GM21360 (cell line): ENCODE data around the gene LYPD8.
"Not testable (repeated sequence)": the region's sequence is repeated elsewhere in the genome, so short reads cannot be mapped to it uniquely, and the experiment has no call there.

ENCODE experiments used
- ATAC-seq: cut with Tn5 transposase; IDR thresholded peaks from one replicate; pipeline ENCODE4 v1.9.1; 2021; ENCODE audit warnings: mild to moderate bottlenecking, moderate library complexity; ENCODE audit not compliant: unreplicated experiment

The LYPD8 gene, protein sequence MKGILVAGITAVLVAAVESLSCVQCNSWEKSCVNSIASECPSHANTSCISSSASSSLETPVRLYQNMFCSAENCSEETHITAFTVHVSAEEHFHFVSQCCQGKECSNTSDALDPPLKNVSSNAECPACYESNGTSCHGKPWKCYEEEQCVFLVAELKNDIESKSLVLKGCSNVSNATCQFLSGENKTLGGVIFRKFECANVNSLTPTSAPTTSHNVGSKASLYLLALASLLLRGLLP

DNA sequence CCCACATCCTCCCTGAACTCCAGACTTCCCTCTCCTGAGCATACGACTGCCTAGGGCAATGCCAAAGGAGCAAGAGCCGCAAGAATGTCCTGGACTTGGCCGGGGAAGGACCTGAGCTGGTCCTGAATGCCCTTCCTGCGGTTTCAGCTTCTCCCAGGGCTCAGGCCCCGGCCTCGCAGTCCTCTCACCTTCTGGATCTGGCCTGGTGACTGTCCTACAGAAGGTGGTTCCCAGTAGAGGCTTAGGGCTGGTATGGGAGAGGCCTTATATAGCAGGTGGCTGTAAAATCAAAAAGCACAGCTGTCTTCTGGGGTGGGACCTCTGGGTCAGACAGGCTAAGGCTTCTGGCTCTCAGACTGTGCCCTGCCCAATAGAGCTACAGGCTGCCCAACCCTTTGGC lies at the start of gene LYPD8:
LYPD8 (minus strand) TSS at position 243 of the 400 bp plus-strand sequence. CDS start 4,678 bp downstream, outside the sequence.
- ATAC-seq, result no peak

DNA sequence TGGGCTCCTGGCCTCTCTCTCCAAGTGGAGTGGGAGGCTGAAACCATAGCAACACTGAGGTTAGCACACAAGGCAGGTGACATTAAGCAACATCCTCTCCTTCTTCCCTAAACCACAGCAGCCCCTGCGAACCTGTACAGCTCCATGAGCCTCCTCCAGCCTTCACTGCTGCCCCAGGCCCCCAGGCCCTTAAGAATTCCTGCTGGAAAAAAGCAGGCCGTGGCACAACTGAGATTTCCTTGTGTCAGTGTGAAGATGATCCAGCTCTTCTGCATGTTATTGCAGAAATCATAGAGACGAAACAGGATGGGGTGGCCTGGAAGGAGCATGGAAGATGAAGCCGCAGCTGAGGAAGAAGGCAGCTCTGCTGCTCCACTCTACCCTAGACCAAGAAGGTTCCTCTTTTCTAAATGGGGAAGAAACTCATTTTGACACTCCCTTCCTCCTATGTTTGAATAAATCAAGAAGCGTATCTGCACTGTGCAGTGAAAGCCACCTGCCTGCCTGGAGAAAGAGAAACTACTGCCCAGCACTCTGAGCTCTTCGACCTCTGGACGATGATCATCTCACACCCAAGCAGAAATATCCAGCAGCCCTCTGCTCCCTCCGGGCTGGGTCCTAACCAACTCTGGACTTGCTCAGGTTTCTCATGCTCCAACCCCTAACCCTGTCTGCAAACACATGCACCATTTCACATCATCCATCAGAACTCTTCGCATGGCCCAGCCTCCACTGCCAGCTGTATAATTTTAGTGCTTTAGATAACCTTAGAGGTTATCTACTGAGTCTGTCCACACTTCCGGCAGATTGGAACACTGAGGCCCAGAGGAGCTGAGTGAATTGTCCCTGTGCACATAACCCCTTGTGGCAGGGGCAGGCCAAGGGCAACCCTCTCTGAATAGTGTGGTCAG lies 49.5 kb upstream of the LYPD8 start:
- ATAC-seq, result peak; percentile 90

DNA sequence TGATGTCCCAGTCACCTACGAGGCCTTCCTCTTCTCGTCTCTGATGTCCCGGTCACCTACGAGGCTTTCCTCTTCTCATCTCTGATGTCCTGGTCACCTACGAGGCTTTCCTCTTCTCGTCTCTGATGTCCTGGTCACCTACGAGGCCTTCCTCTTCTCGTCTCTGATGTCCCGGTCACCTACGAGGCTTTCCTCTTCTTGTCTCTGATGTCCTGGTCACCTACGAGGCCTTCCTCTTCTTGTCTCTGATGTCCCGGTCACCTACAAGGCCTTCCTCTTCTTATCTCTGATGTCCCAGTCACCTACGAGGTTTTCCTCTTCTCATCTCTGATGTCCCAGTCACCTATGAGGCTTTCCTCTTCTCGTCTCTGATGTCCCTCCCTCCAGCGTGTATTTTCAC lies 47.9 kb upstream of the LYPD8 start:
- ATAC-seq, result not testable (repeated sequence)

DNA sequence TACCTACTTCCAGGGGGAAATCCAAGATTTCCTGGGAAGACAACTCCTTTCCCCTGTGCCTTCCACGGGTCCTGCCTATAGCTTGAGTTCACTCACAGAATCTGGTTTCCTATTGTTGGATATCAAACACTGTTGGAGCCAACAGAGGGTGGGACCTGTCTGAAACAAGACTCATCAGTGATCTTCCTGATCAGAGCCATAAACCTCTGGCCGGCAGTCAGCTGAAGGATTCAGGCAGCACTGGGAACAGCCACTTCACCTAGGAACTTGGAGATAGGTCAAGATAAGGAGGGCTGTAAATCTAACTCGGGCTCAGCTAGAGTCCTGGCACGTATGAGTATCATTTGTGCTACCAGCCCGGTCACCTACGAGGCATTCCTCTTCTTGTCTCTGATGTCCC lies 46.9 kb upstream of the LYPD8 start:
- no peak for ATAC-seq

DNA sequence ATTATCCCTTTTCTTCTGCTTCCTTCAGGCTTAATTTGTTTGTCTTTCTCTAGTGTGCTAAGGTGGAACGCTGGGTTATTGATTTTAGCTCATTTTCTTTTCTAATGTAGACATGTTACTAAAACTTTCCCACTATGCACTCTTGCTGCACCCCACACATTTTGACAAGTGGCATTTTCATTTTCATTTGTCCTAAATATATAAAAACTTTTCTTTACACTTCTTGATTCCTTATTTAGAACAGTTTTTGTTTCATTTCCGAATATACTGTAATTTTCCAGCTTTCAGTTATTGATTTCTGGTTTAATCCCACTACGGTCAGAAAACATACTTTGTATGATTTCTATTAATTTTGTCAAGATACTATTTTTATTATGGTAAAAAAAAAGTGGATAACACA lies 44.9 kb upstream of the LYPD8 start:
- no peak for ATAC-seq

DNA sequence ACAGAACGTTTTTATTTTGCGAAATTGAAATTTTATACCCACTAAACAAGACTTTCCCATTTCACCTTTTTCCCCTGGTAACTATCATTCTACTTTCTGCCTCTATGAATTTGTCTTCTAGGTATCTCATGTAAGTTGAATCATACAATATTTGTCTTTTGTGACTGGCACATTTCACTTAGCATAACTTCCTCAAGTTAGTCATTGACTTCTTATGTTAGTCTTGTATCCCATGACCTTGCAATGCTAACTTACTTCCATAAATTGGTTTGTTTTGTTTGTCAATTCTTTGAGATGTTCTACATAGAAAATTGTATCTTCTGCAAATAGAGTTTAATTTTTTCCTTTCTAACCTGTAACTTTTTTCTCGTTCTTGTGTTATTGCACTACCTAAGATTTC lies 43.2 kb upstream of the LYPD8 start:
- ATAC-seq, result no peak

DNA sequence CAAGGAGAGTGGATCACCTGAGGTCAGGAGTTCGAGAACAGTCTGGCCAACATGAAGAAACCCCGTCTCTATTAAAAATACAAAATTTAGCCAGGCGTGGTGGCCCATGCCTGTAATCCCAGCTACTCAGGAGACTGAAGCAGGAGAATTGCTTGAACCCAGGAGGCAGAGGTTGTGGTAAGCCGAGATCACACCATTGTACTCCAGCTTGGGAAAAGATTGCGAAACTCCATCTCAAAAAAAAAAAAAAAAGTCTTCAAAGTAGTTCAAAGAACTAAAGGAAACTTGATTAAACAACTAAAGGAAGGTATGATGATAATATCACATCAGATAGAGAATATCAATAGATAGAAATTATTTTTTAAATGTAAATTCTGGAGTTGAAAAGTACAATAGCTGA lies 39.1 kb upstream of the LYPD8 start:
- not testable (repeated sequence) for ATAC-seq

DNA sequence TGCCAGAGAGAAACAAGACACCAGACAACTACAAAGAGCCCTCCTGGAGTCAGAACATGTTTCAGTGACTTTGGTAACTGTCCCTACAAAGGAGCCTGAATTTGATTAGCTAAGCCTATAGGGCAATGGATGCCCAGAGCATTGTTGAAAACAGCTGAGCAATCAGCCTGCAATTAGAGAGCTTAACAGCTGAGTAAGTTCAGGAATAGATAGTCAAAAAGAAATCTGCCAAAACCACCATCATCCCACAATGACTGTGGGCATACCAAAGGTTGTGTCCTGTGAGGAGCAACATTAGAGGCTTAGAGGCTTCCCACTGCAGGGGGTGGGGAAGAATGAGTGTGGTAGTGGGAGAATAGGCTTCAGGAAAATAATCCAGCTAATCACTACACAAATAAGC lies 38.0 kb upstream of the LYPD8 start:
- peak; percentile 94 for ATAC-seq

DNA sequence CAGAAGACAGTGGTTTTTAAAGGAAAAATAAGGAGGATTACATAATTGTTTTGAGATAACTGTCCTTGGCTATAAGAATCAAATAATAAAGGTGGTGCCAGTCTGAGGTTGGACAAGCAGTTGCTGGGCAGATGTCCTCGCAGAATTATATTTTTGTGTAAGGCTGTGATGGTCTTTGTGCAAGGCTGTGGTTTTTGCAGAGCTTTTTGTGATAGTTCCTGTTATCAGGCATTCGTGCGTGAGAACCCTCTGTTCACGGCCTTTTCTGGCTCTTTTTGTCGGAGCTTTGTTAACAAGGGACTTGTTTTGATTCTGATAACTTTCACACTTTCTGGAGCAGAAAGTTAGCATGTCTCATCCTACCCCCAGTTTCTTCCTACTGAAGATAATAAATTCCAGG lies 36.8 kb upstream of the LYPD8 start:
- peak; percentile 31 for ATAC-seq

DNA sequence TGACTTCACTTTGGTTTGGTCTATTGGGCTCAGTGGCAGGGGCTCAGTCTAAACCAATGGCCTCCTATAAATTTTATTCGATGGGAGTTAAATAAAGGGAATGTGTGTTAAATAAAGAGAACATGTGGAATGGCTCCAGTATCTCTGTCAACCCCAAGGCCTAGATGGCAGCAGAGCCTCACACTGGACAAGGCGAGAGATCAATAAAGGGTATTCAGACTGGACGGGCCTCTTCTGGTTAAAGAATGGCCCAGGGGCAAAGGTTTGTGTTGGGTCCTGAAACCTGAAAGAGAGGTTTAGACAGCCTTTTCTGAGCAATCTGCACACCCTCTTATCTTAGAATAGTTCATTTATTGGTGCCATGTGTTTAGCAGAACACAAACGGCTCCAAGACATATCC lies 35.5 kb upstream of the LYPD8 start:
- ATAC-seq, result no peak

DNA sequence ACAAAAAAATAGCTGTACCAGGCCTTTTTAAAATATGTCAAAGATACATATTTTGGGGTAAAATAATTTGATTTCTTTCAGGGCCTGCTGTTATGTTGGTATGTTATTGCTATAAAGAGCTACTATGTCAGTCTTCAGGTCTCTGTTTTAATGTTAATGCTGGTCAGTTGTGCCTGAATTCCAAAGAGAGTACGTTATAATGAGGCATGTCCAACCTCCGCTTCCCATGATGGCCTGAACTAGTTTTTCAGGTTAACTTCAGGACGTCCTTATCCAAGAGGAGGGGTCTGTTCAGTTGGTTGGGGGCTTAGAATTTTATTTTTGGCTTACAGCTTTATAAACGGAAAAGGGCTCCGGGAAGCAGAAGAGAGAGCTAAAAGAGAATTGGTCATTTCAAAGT lies 34.9 kb upstream of the LYPD8 start:
- no peak for ATAC-seq

DNA sequence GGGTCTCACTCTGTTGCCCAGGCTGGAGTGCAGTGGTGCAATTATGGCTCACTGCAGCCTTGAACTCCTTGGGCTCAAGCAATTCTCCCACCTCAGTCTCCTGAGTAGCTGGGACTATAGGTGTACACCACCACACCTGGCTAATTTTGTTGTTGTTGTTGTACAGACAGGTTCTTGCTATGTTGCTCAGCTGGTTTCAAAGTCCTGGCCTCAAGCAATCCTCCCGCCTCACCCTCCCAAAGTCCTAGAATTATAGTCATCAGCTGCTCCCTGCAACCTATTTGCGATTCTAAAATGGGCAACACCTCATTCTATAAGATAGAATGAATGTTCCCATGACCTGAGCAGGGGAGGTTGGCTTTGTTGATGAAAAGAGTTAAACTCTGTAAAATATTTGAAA lies 33.8 kb upstream of the LYPD8 start:
- ATAC-seq, result not testable (repeated sequence)

DNA sequence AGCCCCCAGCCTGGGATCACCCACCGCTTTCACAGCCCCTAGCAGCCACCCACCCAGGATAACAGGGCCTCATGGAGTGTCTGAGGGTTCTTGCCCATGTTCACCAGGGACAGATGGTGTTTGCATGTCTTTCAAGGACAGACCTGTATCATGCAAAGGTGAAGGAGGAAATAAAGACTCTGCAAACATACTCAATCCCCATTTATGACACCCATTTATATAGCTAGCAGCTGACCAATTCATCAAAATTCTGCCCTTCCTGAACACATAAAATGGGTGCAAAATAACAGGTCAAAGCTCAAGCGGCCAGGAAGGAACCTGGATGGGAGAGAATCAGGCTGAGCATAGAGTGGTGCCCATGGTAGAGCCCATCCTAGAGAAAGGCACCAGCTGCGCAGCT lies 32.8 kb upstream of the LYPD8 start:
- ATAC-seq, result no peak

DNA sequence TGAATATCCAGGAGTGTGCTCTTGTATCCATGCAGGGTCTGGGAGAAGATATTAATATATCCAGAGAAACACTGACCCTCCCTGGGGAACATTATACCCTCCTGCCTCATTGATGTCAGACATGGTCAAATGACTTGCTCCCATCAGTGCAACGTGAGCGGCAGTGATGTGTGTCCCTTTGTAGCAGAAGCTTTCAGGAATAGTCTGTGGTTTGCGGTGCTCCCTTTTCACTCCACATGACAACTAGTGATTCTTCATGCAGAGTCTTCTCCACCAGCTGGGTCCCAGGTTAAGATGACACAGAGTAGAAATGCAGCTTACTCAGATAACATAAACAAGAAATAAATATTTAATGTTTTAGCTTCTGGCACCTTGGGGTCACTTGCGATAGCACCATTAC lies 31.9 kb upstream of the LYPD8 start:
- no peak for ATAC-seq

DNA sequence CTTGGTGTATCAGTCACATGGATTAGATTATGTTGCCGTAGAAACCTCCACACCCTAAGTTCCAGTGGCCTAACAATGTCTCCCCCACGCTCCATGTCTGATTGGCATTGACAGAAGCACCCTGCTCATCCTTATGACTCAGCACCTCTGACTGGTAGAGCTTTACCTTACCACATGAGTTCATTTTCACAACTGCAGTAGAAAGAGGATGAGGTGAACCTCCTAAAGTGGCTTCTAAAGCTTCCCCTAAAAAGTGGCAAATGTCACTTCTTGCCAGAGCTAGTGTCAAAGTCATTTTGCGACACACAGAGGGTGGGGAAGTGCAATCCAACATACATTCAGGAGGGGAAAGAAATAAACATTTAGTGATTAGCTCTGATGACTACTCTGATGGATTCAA lies 30.6 kb upstream of the LYPD8 start:
- ATAC-seq, result peak; percentile 56

DNA sequence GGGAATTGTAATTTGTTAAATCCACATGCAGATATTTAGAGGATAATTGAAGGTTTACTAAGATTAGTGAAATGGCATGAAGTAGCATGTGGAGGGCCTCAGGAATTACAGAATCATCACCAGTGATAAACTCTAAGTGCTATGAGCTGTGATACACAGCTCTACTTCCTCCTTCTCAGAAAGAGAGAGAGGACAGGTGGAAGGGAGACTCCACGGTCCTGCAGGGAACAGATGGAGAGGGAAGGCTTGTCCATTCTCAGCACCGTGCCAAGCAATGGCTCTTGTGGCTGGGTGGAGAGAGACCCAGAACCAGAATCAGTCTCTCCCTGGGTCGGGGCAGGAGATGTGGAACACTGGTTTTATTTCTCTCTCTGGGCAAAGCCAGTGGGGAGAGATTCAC lies 27.8 kb upstream of the LYPD8 start:
- no peak for ATAC-seq

DNA sequence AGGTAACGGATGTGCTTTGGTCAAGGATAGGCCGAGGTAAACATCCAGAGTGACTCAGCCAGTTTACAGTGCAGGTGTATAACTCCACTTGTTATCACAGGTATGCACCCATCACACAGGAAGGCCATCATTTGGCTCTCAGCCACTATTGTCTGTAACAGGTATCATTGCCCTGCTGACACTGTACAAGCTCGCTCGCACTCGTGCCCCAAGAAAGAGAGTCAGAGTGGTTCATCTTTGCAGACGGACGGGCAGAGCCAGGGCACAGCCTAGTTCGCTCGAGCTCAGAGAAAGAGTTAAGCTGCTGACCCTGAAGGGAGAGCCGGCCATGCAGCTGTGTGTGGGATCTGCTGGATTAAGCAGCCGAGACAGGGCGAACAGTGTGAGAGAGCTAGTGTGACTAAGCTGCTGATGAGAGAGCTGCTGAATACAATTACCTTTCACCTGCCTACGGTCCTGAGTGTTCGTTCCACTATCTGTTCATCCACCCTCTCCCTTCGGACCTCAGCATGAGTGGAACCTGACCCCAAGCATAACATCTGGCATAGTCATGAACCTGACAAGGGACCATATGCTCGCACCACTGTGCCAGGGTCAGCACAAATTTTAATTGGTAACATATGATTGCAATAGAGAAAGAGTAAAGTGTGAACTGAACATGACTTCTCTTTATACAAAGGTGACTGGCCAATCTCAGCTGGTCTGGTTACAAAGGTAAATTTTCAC lies 27.0 kb upstream of the LYPD8 start:
- ATAC-seq, result no peak

DNA sequence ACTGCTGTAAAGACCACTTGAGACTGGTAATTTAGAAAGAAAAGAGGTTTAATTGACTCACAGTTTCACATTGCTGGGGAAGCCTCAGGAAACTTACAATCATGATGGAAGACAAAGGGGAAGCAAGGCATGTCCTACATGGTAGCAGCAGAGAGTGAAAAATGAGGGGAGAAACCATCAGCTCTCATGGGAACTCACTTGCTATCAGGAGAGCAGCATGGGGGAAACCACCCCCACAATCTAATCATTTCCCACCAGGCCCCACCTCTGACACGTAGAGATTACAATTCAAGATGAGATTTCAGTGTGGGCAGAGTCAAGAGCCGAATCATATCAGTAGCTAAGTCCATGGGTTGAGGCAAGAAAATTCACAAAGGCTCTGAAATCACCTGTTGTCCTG lies 23.8 kb upstream of the LYPD8 start:
- ATAC-seq, result no peak

DNA sequence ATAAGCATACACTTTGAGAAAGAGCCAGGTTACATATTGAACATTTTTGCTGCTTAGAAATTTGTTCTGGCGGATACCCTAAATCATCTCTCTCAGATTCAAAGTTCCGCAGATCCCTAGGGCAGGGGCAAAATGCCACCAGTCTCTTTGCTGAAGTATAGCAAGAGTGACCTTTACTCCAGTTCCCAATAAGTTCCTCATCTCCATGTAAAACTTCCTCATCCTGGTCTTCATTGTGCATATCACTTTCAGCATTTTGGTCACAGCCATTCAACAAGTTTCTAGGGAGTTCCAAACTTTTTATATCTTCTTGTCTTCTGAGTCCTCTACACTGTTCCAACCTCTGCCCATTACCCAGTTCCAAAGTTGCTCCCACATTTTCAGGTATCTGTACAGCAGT lies 23.3 kb upstream of the LYPD8 start:
- no peak for ATAC-seq

DNA sequence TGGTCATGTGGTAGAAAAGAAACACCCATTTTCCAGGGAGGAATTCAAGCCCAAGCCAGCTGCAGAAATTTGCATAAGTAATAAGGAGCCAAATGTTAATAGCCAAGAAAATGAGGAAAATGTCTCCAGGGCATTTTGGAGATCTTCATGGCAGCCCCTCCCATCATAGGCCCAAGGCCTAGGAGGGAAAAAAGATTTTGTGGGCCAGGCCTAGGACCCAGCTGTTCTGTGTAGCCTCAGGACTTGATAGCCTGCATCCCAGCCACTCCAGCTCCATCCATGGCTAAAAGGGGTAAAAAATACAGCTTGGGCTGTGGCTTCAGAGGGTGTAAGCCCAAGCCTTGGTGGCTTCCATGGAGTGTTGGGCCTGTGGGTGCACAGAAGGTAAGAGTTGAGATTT lies 21.4 kb upstream of the LYPD8 start:
- no peak for ATAC-seq

DNA sequence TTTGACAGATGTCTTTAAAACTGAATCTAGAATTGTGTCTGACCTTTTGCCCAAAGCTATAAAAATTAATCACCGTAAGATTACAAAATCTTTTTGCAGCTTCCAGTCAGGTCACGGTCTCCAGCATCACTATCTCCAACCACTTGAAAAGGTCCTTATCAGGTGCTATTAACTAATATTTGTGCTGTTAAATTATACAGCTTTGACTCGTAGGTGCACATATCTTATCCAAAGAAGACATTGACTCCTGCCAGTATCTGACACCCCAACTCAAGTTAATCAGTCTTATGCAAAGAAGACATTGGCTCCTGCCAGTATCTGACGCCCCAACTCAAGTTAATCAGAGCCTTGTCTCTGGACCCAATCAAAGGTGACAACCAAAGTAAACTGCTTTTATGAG lies 19.9 kb upstream of the LYPD8 start:
- no peak for ATAC-seq

DNA sequence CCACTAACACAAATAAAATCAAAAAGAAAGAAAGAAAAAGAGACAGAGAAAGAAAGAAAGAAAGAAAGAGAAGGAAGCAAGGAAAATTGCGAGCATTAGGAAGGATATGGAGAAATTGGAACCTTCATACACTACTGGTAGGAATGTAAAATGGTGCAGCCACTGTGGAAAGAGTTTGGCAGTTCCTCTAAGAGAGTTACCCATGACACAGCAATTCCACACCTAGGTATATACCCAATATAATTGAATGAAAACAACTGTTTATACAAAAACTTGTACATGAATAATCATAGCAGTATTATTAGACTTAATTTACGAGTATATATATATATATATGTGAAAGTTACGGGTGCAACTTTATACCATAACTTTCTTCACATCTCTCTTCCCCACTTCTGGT lies 4.1 kb upstream of the LYPD8 start:
- no peak for ATAC-seq
